WTC11 (cell line): ENCODE data around the gene UNCX. TPM values are rescaled to one million over a fixed set of nuclear protein-coding genes. Genes with fewer than 3 reads are reported as not detected.

Experiments used
- JUN ChIP-seq: sonication (generic); formaldehyde crosslinking; IDR thresholded peaks from 2 replicates; pipeline ENCODE4 v1.8.0; 2023; ENCODE audit warnings: mild to moderate bottlenecking, missing genetic modification reagents
- TEAD1 ChIP-seq: sonication (generic); formaldehyde crosslinking; IDR thresholded peaks from 2 replicates; pipeline ENCODE4 v1.8.0; 2022; ENCODE audit warnings: mild to moderate bottlenecking, missing genetic modification reagents
- total RNA-seq: library from RNA; stranded (reverse); gene quantifications from 3 replicates; pipeline ENCODE4 v1.2.3, GENCODE V29; 2021
- TF ChIP-seq, protein P1 (sequence below): sonication (generic); formaldehyde crosslinking; IDR thresholded peaks from 2 replicates; pipeline ENCODE4 v1.8.1; 2022; ENCODE audit warnings: low read depth, missing genetic modification reagents, borderline replicate concordance

UNCX gene
- total RNA-seq, 1 experiment from 2014 or later, result not detected

GRCh38 chr7:1285556-1286301 is 53.1 kb downstream of the UNCX start (continued):
- TF ChIP-seq, protein P1, sequence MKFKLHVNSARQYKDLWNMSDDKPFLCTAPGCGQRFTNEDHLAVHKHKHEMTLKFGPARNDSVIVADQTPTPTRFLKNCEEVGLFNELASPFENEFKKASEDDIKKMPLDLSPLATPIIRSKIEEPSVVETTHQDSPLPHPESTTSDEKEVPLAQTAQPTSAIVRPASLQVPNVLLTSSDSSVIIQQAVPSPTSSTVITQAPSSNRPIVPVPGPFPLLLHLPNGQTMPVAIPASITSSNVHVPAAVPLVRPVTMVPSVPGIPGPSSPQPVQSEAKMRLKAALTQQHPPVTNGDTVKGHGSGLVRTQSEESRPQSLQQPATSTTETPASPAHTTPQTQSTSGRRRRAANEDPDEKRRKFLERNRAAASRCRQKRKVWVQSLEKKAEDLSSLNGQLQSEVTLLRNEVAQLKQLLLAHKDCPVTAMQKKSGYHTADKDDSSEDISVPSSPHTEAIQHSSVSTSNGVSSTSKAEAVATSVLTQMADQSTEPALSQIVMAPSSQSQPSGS (CRISPR knock-in tag), result no peak
- TF ChIP-seq TEAD1 (CRISPR knock-in tag), result no peak
- TF ChIP-seq JUN (CRISPR knock-in tag), result no peak
- TF ChIP-seq, all 79 proteins: peak for 0

Other genes with a start within 250 kb of the UNCX start
- gene CYP2W1, start 249.7 kb upstream of the UNCX start, total RNA-seq, result 0.48 TPM in 1 of 3 replicates, not detected in the others
- 0.87 to 1.1 TPM (median 0.92 TPM) in 3 replicates for gene GPR146, start 188.3 kb upstream of the UNCX start, total RNA-seq
- 0.28 to 0.87 TPM (median 0.41 TPM) in 3 replicates for gene GPER1, start 144.8 kb upstream of the UNCX start, total RNA-seq
- 14.5 to 16.1 TPM (median 15.3 TPM) in 3 replicates for gene ZFAND2A, start 72.7 kb upstream of the UNCX start, total RNA-seq
- gene MICALL2, start 226.6 kb downstream of the UNCX start, total RNA-seq, result 13.6 to 15.7 TPM (median 14.1 TPM) in 3 replicates